G401 (cell line): ENCODE measurements around the gene OTULIN. TPM values are rescaled to one million over a fixed set of nuclear protein-coding genes. Genes with fewer than 3 reads are reported as not detected.
A peak's percentile ranks its signal among the peaks of the same experiment; 100 is the strongest.

Experiments used
- DNase-seq: peaks from one replicate; pipeline ENCODE4 v3.0.0-alpha.2; 2015; ENCODE audit warnings: low spot score
- in situ Hi-C: cut with HindIII; loops from 2 replicates; pipeline ENCODE4 v1.10.0; 2016; ENCODE audit warnings: low sequenced_read_pairs, mixed read lengths
- total RNA-seq: library from RNA; depleted of rRNA; stranded (reverse); fragments of >200 nt; shearing (Covaris generic); gene quantifications from 2 replicates; pipeline ENCODE4 v1.2.3, GENCODE V29; 2014

The OTULIN gene
- total RNA-seq, 1 experiment from 2014 or later, result 23.5 TPM

- in situ Hi-C loops, result no loop called here
- no peak for DNase-seq
Measured at GRCh38 chr5:14713476-14714390, 49.2 kb downstream of the OTULIN start.

GRCh38 chr5:14714706-14715105 lies 50.2 kb downstream of the OTULIN start:
- in situ Hi-C loops, result no loop called here

GRCh38 chr5:14715481-14715880 lies 51.0 kb downstream of the OTULIN start:
- no peak for DNase-seq
- in situ Hi-C loops, result no loop called here

More at GRCh38 chr5:14714706-14715105, 50.2 kb downstream of the OTULIN start:
- peak; percentile 45 for DNase-seq

- in situ Hi-C loops, result no loop called here
- no peak for DNase-seq
Measured at GRCh38 chr5:14716755-14717752, 52.5 kb downstream of the OTULIN start.

- DNase-seq, result no peak
- in situ Hi-C loops, result no loop called here
Measured at GRCh38 chr5:14718778-14719177, 54.3 kb downstream of the OTULIN start.

GRCh38 chr5:14720236-14720923 lies 55.9 kb downstream of the OTULIN start:
- no peak for DNase-seq
- in situ Hi-C loops, result no loop called here

- in situ Hi-C loops, result no loop called here
- DNase-seq, result no peak
Measured at GRCh38 chr5:14721990-14722656, 57.6 kb downstream of the OTULIN start.

GRCh38 chr5:14722923-14723322 lies 58.4 kb downstream of the OTULIN start:
- in situ Hi-C loops, result no loop called here

GRCh38 chr5:14723701-14724132 lies 59.2 kb downstream of the OTULIN start:
- no peak for DNase-seq
- in situ Hi-C loops, result no loop called here

More at GRCh38 chr5:14722923-14723322, 58.4 kb downstream of the OTULIN start:
- no peak for DNase-seq

GRCh38 chr5:14724633-14725032 lies 60.1 kb downstream of the OTULIN start:
- DNase-seq, result no peak
- in situ Hi-C loops, result no loop called here

GRCh38 chr5:14726066-14726838 lies 61.7 kb downstream of the OTULIN start:
- in situ Hi-C loops, result no loop called here
- DNase-seq, result no peak

- peak; percentile 88 for DNase-seq
- in situ Hi-C loops, result no loop called here
Measured at GRCh38 chr5:14727428-14727865, 62.9 kb downstream of the OTULIN start.

- in situ Hi-C loops, result no loop called here
- no peak for DNase-seq
Measured at GRCh38 chr5:14727928-14728458, 63.5 kb downstream of the OTULIN start.

GRCh38 chr5:14728459-14728938 lies 64.0 kb downstream of the OTULIN start:
- in situ Hi-C loops, result no loop called here
- DNase-seq, result no peak

- in situ Hi-C loops, result no loop called here
- DNase-seq, result no peak
Measured at GRCh38 chr5:14729448-14730385, 65.2 kb downstream of the OTULIN start.

GRCh38 chr5:14730466-14730865 lies 65.9 kb downstream of the OTULIN start:
- DNase-seq, result no peak

More at GRCh38 chr5:14730466-14730865, 65.9 kb downstream of the OTULIN start:
- in situ Hi-C loops, result no loop called here
